ENCODE results near the gene NRN1. TPM values are rescaled to one million over a fixed set of nuclear protein-coding genes. Genes with fewer than 3 reads are reported as not detected.
A peak's percentile ranks its signal among the peaks of the same experiment; 100 is the strongest.

NRN1 gene
- total and polyA plus RNA-seq, 2 donors from 2014 or later: 6.4 to 8.5 TPM

GRCh38 chr6:6008648-6009421, 2.1 kb upstream of the NRN1 start:
- FAIRE-seq: no peak
- peaks cover 0 to 6% (median 2%) of the 10 kb centered on the region in 3 donors for H3K4me1 ChIP-seq (ENCODE audit: control insufficient read depth in 2 of 3, insufficient read depth in 2 of 3, low read depth in 1 of 3, low read length in 3 of 3)
- intact Hi-C loops (cut with DNase I): no loop called here
- H3K27me3 ChIP-seq (ENCODE audit: control insufficient read depth, insufficient read depth, low read length): peaks cover 51% of the 10 kb centered on the region
- peak overlapping the region; percentile 34 to 49 (median 42) for H3K4me3 ChIP-seq (ENCODE audit: low read length in 3 of 3)
- H3K9me3 ChIP-seq (ENCODE audit: control insufficient read depth in 2 of 3, insufficient read depth in 1 of 3, low read length in 3 of 3): no peaks in the 10 kb centered on the region
- H3K27ac ChIP-seq (ENCODE audit: low read depth in 2 of 2, low read length in 2 of 2): no peak overlapping the region
- H3K9ac ChIP-seq (ENCODE audit: low read length in 3 of 3): no peak overlapping the region
- DNase-seq: peak; percentile 83 to 93 (median 91)
- no peak for TF ChIP-seq CTCF (IDR thresholded peaks at IDR 0.05; ENCODE audit: borderline replicate concordance, extremely low read depth, insufficient read depth)
- no peaks in the 10 kb centered on the region for H3K36me3 ChIP-seq (ENCODE audit: control insufficient read depth in 2 of 3, insufficient read depth in 3 of 3, low read length in 3 of 3)

- Histone ChIP-seq H3K4me1 (ENCODE audit: control insufficient read depth in 2 of 3, insufficient read depth in 2 of 3, low read depth in 1 of 3, low read length in 3 of 3) (peaks cover 0 to 6% (median 4%) of the 10 kb centered on the region in 3 donors), H3K4me3 (ENCODE audit: low read length in 3 of 3) (peak overlapping the region; percentile 34 to 49 (median 42)), H3K36me3 (ENCODE audit: control insufficient read depth in 2 of 3, insufficient read depth in 3 of 3, low read length in 3 of 3) (no peaks in the 10 kb centered on the region), H3K9ac (ENCODE audit: low read length in 3 of 3) (no peak overlapping the region), H3K9me3 (ENCODE audit: control insufficient read depth in 2 of 3, insufficient read depth in 1 of 3, low read length in 3 of 3) (no peaks in the 10 kb centered on the region), H3K27me3 (ENCODE audit: control insufficient read depth, insufficient read depth, low read length) (peaks cover 54% of the 10 kb centered on the region), H3K27ac (ENCODE audit: low read depth in 2 of 2, low read length in 2 of 2) (peak overlapping the region in 1 of 2 donors; percentile 42)
- FAIRE-seq (no peak), DNase-seq (peak in 1 of 5 donors; percentile 65)
- intact Hi-C loops (cut with DNase I): no loop called here
- no peak for TF ChIP-seq CTCF (IDR thresholded peaks at IDR 0.05; ENCODE audit: borderline replicate concordance, extremely low read depth, insufficient read depth)
Measured at GRCh38 chr6:6008089-6008647, 1.4 kb upstream of the NRN1 start.

GRCh38 chr6:6007366-6008088, 802 bp upstream of the NRN1 start:
- intact Hi-C loops (cut with DNase I): no loop called here
- H3K27ac ChIP-seq (ENCODE audit: low read depth in 2 of 2, low read length in 2 of 2): peak overlapping the region in 1 of 2 donors; percentile 43
- FAIRE-seq (no peak), DNase-seq (peak in 4 of 5 donors; percentile 56 to 73 (median 62))
- no peaks in the 10 kb centered on the region for H3K36me3 ChIP-seq (ENCODE audit: control insufficient read depth in 2 of 3, insufficient read depth in 3 of 3, low read length in 3 of 3)
- H3K27me3 ChIP-seq (ENCODE audit: control insufficient read depth, insufficient read depth, low read length): peaks cover 60% of the 10 kb centered on the region
- H3K4me1 ChIP-seq (ENCODE audit: control insufficient read depth in 2 of 3, insufficient read depth in 2 of 3, low read depth in 1 of 3, low read length in 3 of 3): peaks cover 0 to 8% (median 4%) of the 10 kb centered on the region in 3 donors
- H3K4me3 ChIP-seq (ENCODE audit: low read length in 3 of 3): peak overlapping the region in 2 of 3 donors; percentile 0 to 49
- no peak for TF ChIP-seq CTCF (IDR thresholded peaks at IDR 0.05; ENCODE audit: borderline replicate concordance, extremely low read depth, insufficient read depth)
- no peak overlapping the region for H3K9ac ChIP-seq (ENCODE audit: low read length in 3 of 3)
- H3K9me3 ChIP-seq (ENCODE audit: control insufficient read depth in 2 of 3, insufficient read depth in 1 of 3, low read length in 3 of 3): no peaks in the 10 kb centered on the region

All from kidney (tissue), 14 donors.